Activated effector memory CD4-positive, alpha-beta T cell treated with Interleukin-2 at 50 U/mL for 16 hours (primary cell): ENCODE results near the gene LCN10.
"Not testable (repeated sequence)": the region's sequence is repeated elsewhere in the genome, so short reads cannot be mapped to it uniquely, and the experiment has no call there.

ENCODE experiments used
- DNase-seq: peaks from one replicate; pipeline ENCODE4 v3.0.0-alpha.2; 2020

Gene LCN10

GRCh38 chr9:136771907-136772415, 29.2 kb upstream of the LCN10 start:
- no peak for DNase-seq

GRCh38 chr9:136769710-136770191, 27.0 kb upstream of the LCN10 start:
- no peak for DNase-seq

- DNase-seq, result peak; percentile 18
Measured at GRCh38 chr9:136766410-136767120, 23.8 kb upstream of the LCN10 start.

- not testable (repeated sequence) for DNase-seq
Measured at GRCh38 chr9:136765745-136766409, 23.1 kb upstream of the LCN10 start.

- DNase-seq, result no peak
Measured at GRCh38 chr9:136765041-136765440, 22.3 kb upstream of the LCN10 start.

- DNase-seq, result no peak
Measured at GRCh38 chr9:136764301-136764891, 21.7 kb upstream of the LCN10 start, which contains the start of gene LCN15. LCN15 (minus strand) TSS chr9:136764518; CDS start chr9:136764488, 30 bp downstream.

GRCh38 chr9:136763649-136764035, 20.9 kb upstream of the LCN10 start:
- no peak for DNase-seq

GRCh38 chr9:136762915-136763648, 20.3 kb upstream of the LCN10 start:
- no peak for DNase-seq

GRCh38 chr9:136762221-136762691, 19.5 kb upstream of the LCN10 start:
- no peak for DNase-seq

- no peak for DNase-seq
Measured at GRCh38 chr9:136761545-136761981, 18.8 kb upstream of the LCN10 start.

- DNase-seq, result not testable (repeated sequence)
Measured at GRCh38 chr9:136760834-136761544, 18.2 kb upstream of the LCN10 start.

GRCh38 chr9:136760424-136760823, 17.7 kb upstream of the LCN10 start:
- no peak for DNase-seq

GRCh38 chr9:136759436-136760325, 16.9 kb upstream of the LCN10 start:
- DNase-seq, result no peak

GRCh38 chr9:136759001-136759400, 16.3 kb upstream of the LCN10 start:
- no peak for DNase-seq

- no peak for DNase-seq
Measured at GRCh38 chr9:136757751-136758140, 15.0 kb upstream of the LCN10 start.

- no peak for DNase-seq
Measured at GRCh38 chr9:136757328-136757727, 14.6 kb upstream of the LCN10 start.

- no peak for DNase-seq
Measured at GRCh38 chr9:136756836-136757235, 14.1 kb upstream of the LCN10 start.

GRCh38 chr9:136756134-136756438, 13.3 kb upstream of the LCN10 start:
- DNase-seq, result no peak

GRCh38 chr9:136755302-136756133, 12.8 kb upstream of the LCN10 start:
- not testable (repeated sequence) for DNase-seq

- DNase-seq, result no peak
Measured at GRCh38 chr9:136754626-136755301, 12.0 kb upstream of the LCN10 start.
